ENCODE data around the gene NR3C2. TPM values are rescaled to one million over a fixed set of nuclear protein-coding genes. Genes with fewer than 3 reads are reported as not detected.
A peak's percentile ranks its signal among the peaks of the same experiment; 100 is the strongest.

Gene NR3C2
- total and polyA plus RNA-seq, 12 donors = 1.1 to 19.8 (median 11.7) TPM

GRCh38 chr4:148442832-148443511 is 758 bp upstream of the NR3C2 start:
- Histone ChIP-seq H3K4me3 (peak overlapping the region; percentile 28 to 81 (median 65)), H3K27ac (peak overlapping the region; percentile 3 to 90 (median 78)), H3K4me1 (replicated peaks in 1 of 2) (peaks cover 6 to 41% of the 10 kb centered on the region in 2 donors), H3K9me3 (replicated peaks in 1 of 3) (no peaks in the 10 kb centered on the region), H3K36me3 (replicated peaks in 1 of 2) (no peaks in the 10 kb centered on the region), H3K27me3 (no peaks in the 10 kb centered on the region)
- no peak for TF ChIP-seq POLR2A (IDR thresholded peaks at IDR 0.05)
- no peak for TF ChIP-seq CTCF (IDR thresholded peaks at IDR 0.05)
- intact Hi-C loops (cut with DNase I) = loop anchor here (10.0 kb wide), 2 partner anchors 148 to 158 kb away; no protein-coding TSS in a partner anchor
- peak in 4 of 7 donors; percentile 16 to 48 (median 26) for DNase-seq
- 0 to 1% (median 0%) methylated on average over 19 to 27 of the region's 27 CpGs for WGBS, 4 donors

- WGBS, 4 donors = 1 to 2% (median 1%) methylated on average over 12 of the region's 12 CpGs
- no peaks in the 10 kb centered on the region for H3K36me3 ChIP-seq (replicated peaks in 1 of 2)
- intact Hi-C loops (cut with DNase I) = loop anchor here (10.0 kb wide), 2 partner anchors 147 to 157 kb away; no protein-coding TSS in a partner anchor
- peak overlapping the region; percentile 25 to 87 (median 79) for H3K4me3 ChIP-seq
- no peaks in the 10 kb centered on the region for H3K27me3 ChIP-seq
- H3K27ac ChIP-seq = peak overlapping the region in 3 of 5 donors; percentile 78 to 90 (median 89)
- DNase-seq = peak in 4 of 7 donors; percentile 5 to 26 (median 17)
- no peaks in the 10 kb centered on the region for H3K9me3 ChIP-seq (replicated peaks in 1 of 3)
- TF ChIP-seq POLR2A (IDR thresholded peaks at IDR 0.05) = no peak
- TF ChIP-seq CTCF (IDR thresholded peaks at IDR 0.05) = peak in 1 of 6 experiments; percentile 13
- peaks cover 0 to 32% of the 10 kb centered on the region in 2 donors for H3K4me1 ChIP-seq (replicated peaks in 1 of 2)
These were observed 609 bp downstream of the NR3C2 start for GRCh38 chr4:148441624-148441985.

- no peak overlapping the region for H3K4me3 ChIP-seq
- intact Hi-C loops (cut with DNase I) = no loop called here
These were observed 4.2 kb downstream of the NR3C2 start for GRCh38 chr4:148438047-148438446.

GRCh38 chr4:148437439-148437838 is 4.8 kb downstream of the NR3C2 start:
- intact Hi-C loops (cut with DNase I) = no loop called here
- H3K9me3 ChIP-seq (replicated peaks in 1 of 3) = no peaks in the 10 kb centered on the region
- 73 to 80% (median 77%) methylated on average over 2 of the region's 2 CpGs for WGBS, 4 donors
- no peak overlapping the region for H3K4me3 ChIP-seq
- H3K27ac ChIP-seq = no peak overlapping the region
- no peaks in the 10 kb centered on the region for H3K36me3 ChIP-seq (replicated peaks in 1 of 2)
- H3K27me3 ChIP-seq = no peaks in the 10 kb centered on the region
- TF ChIP-seq CTCF (IDR thresholded peaks at IDR 0.05) (no peak), POLR2A (IDR thresholded peaks at IDR 0.05) (no peak)
- DNase-seq = no peak
- H3K4me1 ChIP-seq (replicated peaks in 1 of 2) = peaks cover 0 to 39% of the 10 kb centered on the region in 2 donors

More at GRCh38 chr4:148438047-148438446, 4.2 kb downstream of the NR3C2 start:
- no peak overlapping the region for H3K27ac ChIP-seq
- H3K4me1 ChIP-seq (replicated peaks in 1 of 2) = peaks cover 0 to 39% of the 10 kb centered on the region in 2 donors
- H3K9me3 ChIP-seq (replicated peaks in 1 of 3) = no peaks in the 10 kb centered on the region
- H3K36me3 ChIP-seq (replicated peaks in 1 of 2) = no peaks in the 10 kb centered on the region
- TF ChIP-seq CTCF (IDR thresholded peaks at IDR 0.05) (no peak), POLR2A (IDR thresholded peaks at IDR 0.05) (no peak)
- H3K27me3 ChIP-seq = no peaks in the 10 kb centered on the region
- WGBS, 4 donors = 89 to 93% (median 90%) methylated on average over 2 of the region's 2 CpGs
- no peak for DNase-seq

Measured in adrenal gland (tissue), 12 donors.